ENCODE data around the gene ZC3H6.

GRCh38 chr2:112296407-112296806, 21.0 kb downstream of the ZC3H6 start:
- TF ChIP-seq CTCF (conservative IDR thresholded peaks at IDR 0.05; ENCODE audit: low read length) (no peak), EZH2phosphoT487 (IDR thresholded peaks at IDR 0.05; ENCODE audit: borderline replicate concordance, low read depth, low read length) (no peak)
